HG02970 (cell line): ENCODE results near the gene HOXA11.

Experiments used
- ATAC-seq: cut with Tn5 transposase; IDR thresholded peaks from one replicate; pipeline ENCODE4 v1.9.1; 2021; ENCODE audit warnings: mild to moderate bottlenecking, moderate library complexity, moderate number of reproducible peaks; ENCODE audit not compliant: unreplicated experiment, low FRiP score

HOXA11 gene

GRCh38 chr7:27138985-27139333 is 46.1 kb downstream of the HOXA11 start:
- no peak for ATAC-seq

- no peak for ATAC-seq
Observed at GRCh38 chr7:27138472-27138871, 46.6 kb downstream of the HOXA11 start.

GRCh38 chr7:27137640-27138315 is 47.3 kb downstream of the HOXA11 start:
- no peak for ATAC-seq

- no peak for ATAC-seq
Observed at GRCh38 chr7:27134392-27134791, 50.6 kb downstream of the HOXA11 start.

- no peak for ATAC-seq
Observed at GRCh38 chr7:27133409-27134231, 51.4 kb downstream of the HOXA11 start.

GRCh38 chr7:27132978-27133377 is 52.1 kb downstream of the HOXA11 start:
- no peak for ATAC-seq

- no peak for ATAC-seq
Observed at GRCh38 chr7:27132214-27132613, 52.8 kb downstream of the HOXA11 start.

- no peak for ATAC-seq
Observed at GRCh38 chr7:27131390-27131819, 53.6 kb downstream of the HOXA11 start.
